Erythroblast (primary cell): ENCODE data around the gene OSM.

ENCODE experiments used
- GATA1 ChIP-seq: IDR thresholded peaks from 2 replicates; pipeline ENCODE4 v1.6.1; 2011; ENCODE audit warnings: low read depth, mild to moderate bottlenecking, control low read depth, low read length, moderate library complexity
- POLR2A ChIP-seq: IDR thresholded peaks from 2 replicates; pipeline ENCODE4 v1.6.1; 2011; ENCODE audit warnings: mild to moderate bottlenecking, low read length

DNA sequence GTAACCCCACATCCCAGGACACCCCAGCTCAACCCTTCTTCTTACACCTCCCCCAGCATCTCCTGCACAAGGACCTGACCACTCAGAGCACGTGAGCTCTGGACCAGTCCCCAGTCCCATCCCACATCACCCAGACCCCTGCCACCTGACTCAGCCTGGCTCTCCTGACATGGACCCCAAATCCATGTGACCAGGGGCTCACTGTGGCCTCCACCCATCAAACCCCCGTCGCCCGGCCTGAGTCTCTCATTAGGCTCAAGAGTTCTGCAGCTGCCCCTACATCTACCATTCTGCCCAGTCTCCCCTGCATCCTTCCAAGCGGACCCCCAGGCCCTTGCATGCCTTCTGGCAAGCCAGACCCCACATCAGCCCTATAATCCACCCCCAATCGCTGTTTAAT is 18.2 kb downstream of the OSM start:
- no peak for TF ChIP-seq POLR2A
- no peak for TF ChIP-seq GATA1
